HG03064 (cell line): ENCODE data around the gene ITPKC.

Source experiments
- ATAC-seq: cut with Tn5 transposase; IDR thresholded peaks from one replicate; pipeline ENCODE4 v1.9.1; 2021; ENCODE audit warnings: low read depth; ENCODE audit not compliant: unreplicated experiment

ITPKC gene

GRCh38 chr19:40786060-40787037 lies 69.4 kb downstream of the ITPKC start:
- no peak for ATAC-seq
